C4-2B (cell line): ENCODE measurements around the gene CTNNA3.

Experiments
- CTCF ChIP-seq: fragments of 450-650 bp; conservative IDR thresholded peaks from 2 replicates; pipeline ENCODE4 v1.5.1; 2017; ENCODE audit warnings: mild to moderate bottlenecking
- ZFX ChIP-seq: fragments of 450-650 bp; IDR thresholded peaks from 2 replicates; pipeline ENCODE4 v1.6.1; 2017

- TF ChIP-seq CTCF (no peak), ZFX (no peak)
These were observed 768.6 kb downstream of the CTNNA3 start for GRCh38 chr10:66927251-66927935.
